IMR-90 (cell line): ENCODE measurements around the gene SEZ6L.

Experiments
- BHLHE40 ChIP-seq: fragments of 150-350 bp; IDR thresholded peaks from 2 replicates; pipeline ENCODE4 v1.6.1; 2016; ENCODE audit warnings: mild to moderate bottlenecking, low read depth, low read length
- CHD1 ChIP-seq: IDR thresholded peaks from 2 replicates; pipeline ENCODE4 v1.6.1; 2012; ENCODE audit warnings: low read depth, low read length, improper control_type of control experiment
- CTCF ChIP-seq: conservative IDR thresholded peaks from 2 replicates; pipeline ENCODE4 v1.5.1; 2012; ENCODE audit warnings: mild to moderate bottlenecking, low read depth, low read length, improper control_type of control experiment
- MAZ ChIP-seq: IDR thresholded peaks from 2 replicates; pipeline ENCODE4 v1.6.1; 2012; ENCODE audit warnings: low read depth, mild to moderate bottlenecking, low read length, improper control_type of control experiment, moderate library complexity, borderline replicate concordance
- MXI1 ChIP-seq: IDR thresholded peaks from 2 replicates; pipeline ENCODE4 v1.6.1; 2012; ENCODE audit warnings: low read depth, mild to moderate bottlenecking, low read length, moderate library complexity, borderline replicate concordance
- POLR2A ChIP-seq: IDR thresholded peaks from 2 replicates; pipeline ENCODE4 v1.6.1; 2012; ENCODE audit warnings: mild to moderate bottlenecking, low read depth, low read length
- RAD21 ChIP-seq: IDR thresholded peaks from 2 replicates; pipeline ENCODE4 v1.6.1; 2012; ENCODE audit warnings: low read length, improper control_type of control experiment
- RCOR1 ChIP-seq: IDR thresholded peaks from 2 replicates; pipeline ENCODE4 v1.6.1; 2012; ENCODE audit warnings: mild to moderate bottlenecking, low read length, improper control_type of control experiment; ENCODE audit not compliant: insufficient replicate concordance
- RFX5 ChIP-seq: IDR thresholded peaks from 2 replicates; pipeline ENCODE4 v1.8.0; 2012; ENCODE audit warnings: low read depth, mild to moderate bottlenecking, low read length, moderate library complexity
- SMC3 ChIP-seq: fragments of 150-350 bp; IDR thresholded peaks from 2 replicates; pipeline ENCODE4 v1.6.1; 2016; ENCODE audit warnings: low read depth, mild to moderate bottlenecking, antibody characterized with exemption, low read length, moderate library complexity
- TF ChIP-seq, protein P1 (sequence below): fragments of 150-350 bp; IDR thresholded peaks from 2 replicates; pipeline ENCODE4 v1.6.1; 2016; ENCODE audit warnings: low read depth, mild to moderate bottlenecking, low read length, moderate library complexity, borderline replicate concordance

- TF ChIP-seq CTCF (no peak), POLR2A (no peak), MXI1 (no peak), RCOR1 (no peak), SMC3 (no peak), RFX5 (no peak), CHD1 (no peak), RAD21 (no peak), MAZ (no peak), BHLHE40 (no peak)
- TF ChIP-seq, protein P1, sequence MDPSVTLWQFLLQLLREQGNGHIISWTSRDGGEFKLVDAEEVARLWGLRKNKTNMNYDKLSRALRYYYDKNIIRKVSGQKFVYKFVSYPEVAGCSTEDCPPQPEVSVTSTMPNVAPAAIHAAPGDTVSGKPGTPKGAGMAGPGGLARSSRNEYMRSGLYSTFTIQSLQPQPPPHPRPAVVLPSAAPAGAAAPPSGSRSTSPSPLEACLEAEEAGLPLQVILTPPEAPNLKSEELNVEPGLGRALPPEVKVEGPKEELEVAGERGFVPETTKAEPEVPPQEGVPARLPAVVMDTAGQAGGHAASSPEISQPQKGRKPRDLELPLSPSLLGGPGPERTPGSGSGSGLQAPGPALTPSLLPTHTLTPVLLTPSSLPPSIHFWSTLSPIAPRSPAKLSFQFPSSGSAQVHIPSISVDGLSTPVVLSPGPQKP: no peak
Measured at GRCh38 chr22:26281941-26282340, 112.7 kb downstream of the SEZ6L start.
